ENCODE data around the gene MT1B. TPM values are rescaled to one million over a fixed set of nuclear protein-coding genes. Genes with fewer than 3 reads are reported as not detected.

MT1B gene
- total and polyA plus RNA-seq, 2 of the 13 experiments (the other 11 are each of a cell fraction or from before 2014, with no cell fraction given) = 0.89 TPM; not detected in 1

DNA sequence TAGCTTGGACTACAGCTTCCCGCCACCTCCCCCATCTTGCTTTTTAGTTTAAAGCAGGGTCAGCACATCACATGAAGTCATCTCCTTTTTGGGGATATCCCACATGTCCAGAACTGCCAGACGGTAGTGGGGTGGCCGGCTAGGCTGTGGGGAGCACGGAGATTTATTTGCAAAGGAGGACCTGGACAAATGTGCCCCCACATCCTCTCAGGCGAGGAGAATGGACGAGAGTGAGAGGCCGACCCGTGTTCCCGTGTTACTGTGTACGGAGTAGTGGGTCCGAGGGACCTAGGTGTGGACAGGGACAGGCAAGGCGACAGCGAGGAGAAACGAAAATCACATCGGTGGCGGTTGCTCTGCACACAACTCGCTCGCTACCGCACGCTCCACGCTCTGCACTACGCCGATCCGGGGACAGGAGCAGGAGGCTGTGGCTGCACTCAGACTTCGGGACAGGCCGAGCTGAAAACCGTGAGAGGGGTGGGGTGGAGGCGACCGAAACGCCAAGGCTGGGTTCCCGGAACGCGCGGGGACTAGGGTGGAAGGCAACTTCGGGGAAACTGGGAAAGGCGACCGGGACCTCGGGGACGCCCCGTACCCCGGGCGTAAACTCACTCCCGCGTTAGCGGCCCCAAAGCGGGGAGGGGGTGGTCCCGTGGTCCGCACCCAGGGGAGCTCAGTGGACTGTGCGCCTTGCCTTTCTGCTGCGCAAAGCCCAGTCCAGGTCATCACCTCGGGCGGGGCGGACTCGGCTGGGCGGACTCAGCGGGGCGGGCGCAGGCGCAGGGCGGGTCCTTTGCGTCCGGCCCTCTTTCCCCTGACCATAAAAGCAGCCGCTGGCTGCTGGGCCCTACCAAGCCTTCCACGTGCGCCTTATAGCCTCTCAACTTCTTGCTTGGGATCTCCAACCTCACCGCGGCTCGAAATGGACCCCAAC, 13.6 kb upstream of the MT1B start, which contains the start of gene MT1A (continued):
- TF ChIP-seq, protein P1, sequence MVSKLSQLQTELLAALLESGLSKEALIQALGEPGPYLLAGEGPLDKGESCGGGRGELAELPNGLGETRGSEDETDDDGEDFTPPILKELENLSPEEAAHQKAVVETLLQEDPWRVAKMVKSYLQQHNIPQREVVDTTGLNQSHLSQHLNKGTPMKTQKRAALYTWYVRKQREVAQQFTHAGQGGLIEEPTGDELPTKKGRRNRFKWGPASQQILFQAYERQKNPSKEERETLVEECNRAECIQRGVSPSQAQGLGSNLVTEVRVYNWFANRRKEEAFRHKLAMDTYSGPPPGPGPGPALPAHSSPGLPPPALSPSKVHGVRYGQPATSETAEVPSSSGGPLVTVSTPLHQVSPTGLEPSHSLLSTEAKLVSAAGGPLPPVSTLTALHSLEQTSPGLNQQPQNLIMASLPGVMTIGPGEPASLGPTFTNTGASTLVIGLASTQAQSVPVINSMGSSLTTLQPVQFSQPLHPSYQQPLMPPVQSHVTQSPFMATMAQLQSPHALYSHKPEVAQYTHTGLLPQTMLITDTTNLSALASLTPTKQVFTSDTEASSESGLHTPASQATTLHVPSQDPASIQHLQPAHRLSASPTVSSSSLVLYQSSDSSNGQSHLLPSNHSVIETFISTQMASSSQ (IDR thresholded peaks at IDR 0.05; ENCODE audit: low read depth) = no peak
- TF ChIP-seq, protein P1 (CRISPR knock-in tag; IDR thresholded peaks at IDR 0.05; ENCODE audit: borderline replicate concordance) = 0 out of 2 replicates have a peak, but pooled peaks have one; percentile 27
- TF ChIP-seq DR1 (CRISPR knock-in tag; IDR thresholded peaks at IDR 0.05) (peak; percentile 52; the same call in 1 of the 2 replicates), PITX1 (CRISPR knock-in tag; IDR thresholded peaks at IDR 0.05) (peak; percentile 47; the same call in 1 of the 2 replicates), ZFP82 (CRISPR knock-in tag; IDR thresholded peaks at IDR 0.05; ENCODE audit: borderline replicate concordance) (no peak), ZNF367 (CRISPR knock-in tag; IDR thresholded peaks at IDR 0.05; ENCODE audit: borderline replicate concordance) (no peak), ARID4A (CRISPR knock-in tag; IDR thresholded peaks at IDR 0.05; ENCODE audit: borderline replicate concordance) (peak; percentile 57; the same call in 1 of the 2 replicates), RCOR2 (CRISPR knock-in tag; IDR thresholded peaks at IDR 0.05) (no peak), ZNF460 (CRISPR knock-in tag; IDR thresholded peaks at IDR 0.05; ENCODE audit: borderline replicate concordance) (no peak), MTF2 (CRISPR knock-in tag; IDR thresholded peaks at IDR 0.05; ENCODE audit: borderline replicate concordance) (0 out of 2 replicates have a peak, but pooled peaks have one; percentile 84), CREBL2 (CRISPR knock-in tag; IDR thresholded peaks at IDR 0.05; ENCODE audit: borderline replicate concordance) (no peak), GATAD1 (CRISPR knock-in tag; IDR thresholded peaks at IDR 0.05) (no peak), LCORL (IDR thresholded peaks at IDR 0.05) (no peak), LCORL (CRISPR knock-in tag; IDR thresholded peaks at IDR 0.05) (peak; percentile 68; the same call in 1 of the 2 replicates)
- TF ChIP-seq, protein P2, sequence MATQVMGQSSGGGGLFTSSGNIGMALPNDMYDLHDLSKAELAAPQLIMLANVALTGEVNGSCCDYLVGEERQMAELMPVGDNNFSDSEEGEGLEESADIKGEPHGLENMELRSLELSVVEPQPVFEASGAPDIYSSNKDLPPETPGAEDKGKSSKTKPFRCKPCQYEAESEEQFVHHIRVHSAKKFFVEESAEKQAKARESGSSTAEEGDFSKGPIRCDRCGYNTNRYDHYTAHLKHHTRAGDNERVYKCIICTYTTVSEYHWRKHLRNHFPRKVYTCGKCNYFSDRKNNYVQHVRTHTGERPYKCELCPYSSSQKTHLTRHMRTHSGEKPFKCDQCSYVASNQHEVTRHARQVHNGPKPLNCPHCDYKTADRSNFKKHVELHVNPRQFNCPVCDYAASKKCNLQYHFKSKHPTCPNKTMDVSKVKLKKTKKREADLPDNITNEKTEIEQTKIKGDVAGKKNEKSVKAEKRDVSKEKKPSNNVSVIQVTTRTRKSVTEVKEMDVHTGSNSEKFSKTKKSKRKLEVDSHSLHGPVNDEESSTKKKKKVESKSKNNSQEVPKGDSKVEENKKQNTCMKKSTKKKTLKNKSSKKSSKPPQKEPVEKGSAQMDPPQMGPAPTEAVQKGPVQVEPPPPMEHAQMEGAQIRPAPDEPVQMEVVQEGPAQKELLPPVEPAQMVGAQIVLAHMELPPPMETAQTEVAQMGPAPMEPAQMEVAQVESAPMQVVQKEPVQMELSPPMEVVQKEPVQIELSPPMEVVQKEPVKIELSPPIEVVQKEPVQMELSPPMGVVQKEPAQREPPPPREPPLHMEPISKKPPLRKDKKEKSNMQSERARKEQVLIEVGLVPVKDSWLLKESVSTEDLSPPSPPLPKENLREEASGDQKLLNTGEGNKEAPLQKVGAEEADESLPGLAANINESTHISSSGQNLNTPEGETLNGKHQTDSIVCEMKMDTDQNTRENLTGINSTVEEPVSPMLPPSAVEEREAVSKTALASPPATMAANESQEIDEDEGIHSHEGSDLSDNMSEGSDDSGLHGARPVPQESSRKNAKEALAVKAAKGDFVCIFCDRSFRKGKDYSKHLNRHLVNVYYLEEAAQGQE (IDR thresholded peaks at IDR 0.05; ENCODE audit: borderline replicate concordance in 1 of 2, low read depth in 1 of 2, low read length in 2 of 2) = no peak
